Mononuclear cell (primary cell): ENCODE data around the gene TEX14. TPM values are rescaled to one million over a fixed set of nuclear protein-coding genes. Genes with fewer than 3 reads are reported as not detected.
A peak's percentile ranks its signal among the peaks of the same experiment; 100 is the strongest.

Experiments
- H3K27me3 ChIP-seq: 2 replicates; pipeline ENCODE4 v1.6.0; 2011; ENCODE audit warnings: low read length, control low read depth; ENCODE audit not compliant: insufficient read depth
- H3K4me1 ChIP-seq: 2 replicates; pipeline ENCODE4 v1.5.1; 2011; ENCODE audit warnings: mild to moderate bottlenecking, low read length, control low read depth; ENCODE audit not compliant: insufficient read depth
- H3K4me3 ChIP-seq: 2 replicates; pipeline ENCODE4 v1.5.1; 2011; ENCODE audit warnings: mild to moderate bottlenecking, low read length, moderate library complexity
- H3K9me3 ChIP-seq: 2 replicates; pipeline ENCODE4 v1.5.1; 2011; ENCODE audit warnings: low read depth, mild to moderate bottlenecking, control low read depth, low read length
- total RNA-seq: library from RNA; depleted of rRNA; stranded (reverse); fragments of >200 nt; gene quantifications from one replicate; pipeline ENCODE4 v1.2.3, GENCODE V29; 2012

The TEX14 gene
- total RNA-seq, 1 donor = 0.31 TPM

- H3K9me3 ChIP-seq = no peaks in the 10 kb centered on the region
Measured at GRCh38 chr17:58528443-58528842, 163.4 kb downstream of the TEX14 start.

GRCh38 chr17:58527949-58528348 lies 163.9 kb downstream of the TEX14 start:
- peaks cover 17% of the 10 kb centered on the region for H3K4me1 ChIP-seq
- peaks cover 17% of the 10 kb centered on the region for H3K27me3 ChIP-seq
- no peaks in the 10 kb centered on the region for H3K9me3 ChIP-seq
- H3K4me3 ChIP-seq = no peak overlapping the region

More at GRCh38 chr17:58528443-58528842, 163.4 kb downstream of the TEX14 start:
- Histone ChIP-seq H3K4me3 (no peak overlapping the region), H3K4me1 (peaks cover 19% of the 10 kb centered on the region), H3K27me3 (peaks cover 17% of the 10 kb centered on the region)

GRCh38 chr17:58527306-58527705 lies 164.5 kb downstream of the TEX14 start:
- Histone ChIP-seq H3K27me3 (peaks cover 13% of the 10 kb centered on the region), H3K4me3 (no peak overlapping the region), H3K9me3 (no peaks in the 10 kb centered on the region), H3K4me1 (peaks cover 13% of the 10 kb centered on the region)

- Histone ChIP-seq H3K9me3 (no peaks in the 10 kb centered on the region), H3K4me1 (peaks cover 11% of the 10 kb centered on the region), H3K27me3 (no peaks in the 10 kb centered on the region), H3K4me3 (no peak overlapping the region)
Measured at GRCh38 chr17:58525239-58525638, 166.6 kb downstream of the TEX14 start.

GRCh38 chr17:58521680-58522079 lies 170.2 kb downstream of the TEX14 start:
- Histone ChIP-seq H3K9me3 (no peaks in the 10 kb centered on the region), H3K27me3 (no peaks in the 10 kb centered on the region), H3K4me3 (no peak overlapping the region), H3K4me1 (peaks cover 29% of the 10 kb centered on the region)

- Histone ChIP-seq H3K4me1 (peaks cover 33% of the 10 kb centered on the region), H3K4me3 (no peak overlapping the region), H3K27me3 (no peaks in the 10 kb centered on the region), H3K9me3 (no peaks in the 10 kb centered on the region)
Measured at GRCh38 chr17:58520843-58521430, 170.9 kb downstream of the TEX14 start.

- Histone ChIP-seq H3K4me1 (peaks cover 56% of the 10 kb centered on the region), H3K4me3 (peak overlapping the region; percentile 98)
Measured at GRCh38 chr17:58517928-58518609, 173.8 kb downstream of the TEX14 start.

GRCh38 chr17:58517378-58517927 lies 174.4 kb downstream of the TEX14 start:
- Histone ChIP-seq H3K4me3 (peak overlapping the region; percentile 98), H3K4me1 (peaks cover 59% of the 10 kb centered on the region), H3K27me3 (no peaks in the 10 kb centered on the region), H3K9me3 (no peaks in the 10 kb centered on the region)

More at GRCh38 chr17:58517928-58518609, 173.8 kb downstream of the TEX14 start:
- H3K27me3 ChIP-seq = no peaks in the 10 kb centered on the region
- no peaks in the 10 kb centered on the region for H3K9me3 ChIP-seq

GRCh38 chr17:58516644-58517377 lies 175.0 kb downstream of the TEX14 start:
- Histone ChIP-seq H3K27me3 (no peaks in the 10 kb centered on the region), H3K4me1 (peaks cover 59% of the 10 kb centered on the region), H3K4me3 (peak overlapping the region; percentile 98), H3K9me3 (no peaks in the 10 kb centered on the region)

GRCh38 chr17:58515286-58515685 lies 176.6 kb downstream of the TEX14 start:
- H3K4me1 ChIP-seq = peaks cover 58% of the 10 kb centered on the region
- H3K9me3 ChIP-seq = no peaks in the 10 kb centered on the region
- no peaks in the 10 kb centered on the region for H3K27me3 ChIP-seq
- H3K4me3 ChIP-seq = no peak overlapping the region

GRCh38 chr17:58514770-58515157 lies 177.1 kb downstream of the TEX14 start:
- H3K4me3 ChIP-seq = peak overlapping the region; percentile 53
- no peaks in the 10 kb centered on the region for H3K27me3 ChIP-seq
- H3K4me1 ChIP-seq = peaks cover 53% of the 10 kb centered on the region
- H3K9me3 ChIP-seq = no peaks in the 10 kb centered on the region

- peak within 1 kb of the TSS; percentile 53 for H3K4me3 ChIP-seq
- H3K27me3 ChIP-seq = no peaks in the 10 kb centered on the region
- no peaks in the 10 kb centered on the region for H3K9me3 ChIP-seq
- peaks cover 48% of the 10 kb centered on the region for H3K4me1 ChIP-seq
Measured at GRCh38 chr17:58513965-58514769, 177.7 kb downstream of the TEX14 start, which contains the start of gene MTMR4. Gene MTMR4 (minus strand): TSS chr17:58514638. CDS start chr17:58514407, 231 bp downstream.

- Histone ChIP-seq H3K4me1 (peaks cover 41% of the 10 kb centered on the region), H3K9me3 (no peaks in the 10 kb centered on the region), H3K4me3 (peak overlapping the region; percentile 53), H3K27me3 (no peaks in the 10 kb centered on the region)
Measured at GRCh38 chr17:58513267-58513964, 178.4 kb downstream of the TEX14 start.

GRCh38 chr17:58510075-58510474 lies 181.8 kb downstream of the TEX14 start:
- Histone ChIP-seq H3K4me3 (no peak overlapping the region), H3K4me1 (peaks cover 42% of the 10 kb centered on the region), H3K9me3 (no peaks in the 10 kb centered on the region), H3K27me3 (no peaks in the 10 kb centered on the region)
